AG04449 (cell line): ENCODE results near the gene IFNL4.
"Not testable (repeated sequence)": the region's sequence is repeated elsewhere in the genome, so short reads cannot be mapped to it uniquely, and the experiment has no call there.

Source experiments
- CTCF ChIA-PET: fragments of 350-600 bp; formaldehyde crosslinking; extraction: SDS; loops from one replicate; lab custom pipeline; 2021; ENCODE audit warnings: antibody characterized with exemption; lab: Yijun Ruan, JAX
- POLR2A ChIA-PET: fragments of 400-600, 350-600 bp; formaldehyde crosslinking; extraction: SDS; loops from one replicate; lab custom pipeline; 2020; ENCODE audit warnings: antibody characterized with exemption, inconsistent platforms; lab: Yijun Ruan, JAX
- DNase-seq: peaks from one replicate; pipeline ENCODE4 v3.0.0-alpha.2; 2010; ENCODE audit warnings: low read depth, low spot score
- H3K4me3 ChIP-seq: 2 replicates; pipeline ENCODE4 v1.5.1; 2011; ENCODE audit warnings: low read depth, mild to moderate bottlenecking, control low read depth, low read length
- CTCF ChIP-seq: IDR thresholded peaks from one replicate; pipeline ENCODE4 v1.5.1; 2011; ENCODE audit warnings: mild to moderate bottlenecking, moderate library complexity, low read length, control low read depth, inconsistent platforms; ENCODE audit not compliant: insufficient read depth; ENCODE audit errors: missing control alignments

The IFNL4 gene

GRCh38 chr19:39282021-39282420, 33.4 kb upstream of the IFNL4 start:
- H3K4me3 ChIP-seq: no peak overlapping the region
- ChIA-PET CTCF (no interaction called here), POLR2A (no interaction called here)
- TF ChIP-seq CTCF: no peak
- no peak for DNase-seq

GRCh38 chr19:39277598-39277997, 28.9 kb upstream of the IFNL4 start:
- CTCF ChIA-PET: no interaction called here
- TF ChIP-seq CTCF: no peak
- DNase-seq: no peak
- POLR2A ChIA-PET: no interaction called here
- H3K4me3 ChIP-seq: no peak overlapping the region

- POLR2A ChIA-PET: no interaction called here
- no peak overlapping the region for H3K4me3 ChIP-seq
- CTCF ChIA-PET: no interaction called here
- no peak for DNase-seq
- no peak for TF ChIP-seq CTCF
Observed at GRCh38 chr19:39276740-39277139, 28.1 kb upstream of the IFNL4 start.

GRCh38 chr19:39275578-39275977, 26.9 kb upstream of the IFNL4 start:
- DNase-seq: no peak
- ChIA-PET POLR2A (no interaction called here), CTCF (no interaction called here)
- TF ChIP-seq CTCF: no peak
- H3K4me3 ChIP-seq: no peak overlapping the region

- H3K4me3 ChIP-seq, DNase-seq, POLR2A ChIA-PET, CTCF ChIA-PET: not testable (repeated sequence)
Observed at GRCh38 chr19:39273859-39274258, 25.2 kb upstream of the IFNL4 start.

- no peak for TF ChIP-seq CTCF
- ChIA-PET CTCF (no interaction called here), POLR2A (no interaction called here)
- no peak overlapping the region for H3K4me3 ChIP-seq
- no peak for DNase-seq
Observed at GRCh38 chr19:39270036-39270871, 21.6 kb upstream of the IFNL4 start.

GRCh38 chr19:39269369-39269768, 20.7 kb upstream of the IFNL4 start:
- DNase-seq, CTCF ChIA-PET, H3K4me3 ChIP-seq, POLR2A ChIA-PET: not testable (repeated sequence)

GRCh38 chr19:39268531-39269223, 20.0 kb upstream of the IFNL4 start:
- CTCF ChIA-PET, DNase-seq, POLR2A ChIA-PET, H3K4me3 ChIP-seq: not testable (repeated sequence)

- CTCF ChIA-PET, DNase-seq, POLR2A ChIA-PET, H3K4me3 ChIP-seq: not testable (repeated sequence)
Observed at GRCh38 chr19:39268085-39268484, 19.4 kb upstream of the IFNL4 start, which contains the start of gene IFNL2. Gene IFNL2 (plus strand): TSS chr19:39268396. CDS start chr19:39268569, 173 bp downstream.
